Ectodermal cell (in vitro differentiated cells): ENCODE data around the gene SH3BP1.
A peak's percentile ranks its signal among the peaks of the same experiment; 100 is the strongest.
"Not testable (repeated sequence)": the region's sequence is repeated elsewhere in the genome, so short reads cannot be mapped to it uniquely, and the experiment has no call there.

Source experiments
- H3K27ac ChIP-seq: 2 replicates; pipeline ENCODE4 v1.7.0; 2013; ENCODE audit warnings: mild to moderate bottlenecking, low read depth, low read length; ENCODE audit not compliant: insufficient read depth, poor library complexity, severe bottlenecking
- H3K27me3 ChIP-seq: 2 replicates; pipeline ENCODE4 v1.7.0; 2013; ENCODE audit warnings: mild to moderate bottlenecking, low read length; ENCODE audit not compliant: insufficient read depth, control insufficient read depth, poor library complexity, severe bottlenecking
- H3K36me3 ChIP-seq: one replicate; pipeline ENCODE4 v1.7.0; 2013; ENCODE audit warnings: low read length; ENCODE audit not compliant: control insufficient read depth, insufficient read depth
- H3K4me1 ChIP-seq: one replicate; pipeline ENCODE4 v1.7.0; 2013; ENCODE audit warnings: low read length; ENCODE audit not compliant: control insufficient read depth, insufficient read depth
- H3K4me3 ChIP-seq: 2 replicates; pipeline ENCODE4 v1.7.0; 2013; ENCODE audit warnings: low read depth, low read length, control low read depth; ENCODE audit not compliant: insufficient read depth
- H3K9me3 ChIP-seq: 2 replicates; pipeline ENCODE4 v1.7.0; 2013; ENCODE audit warnings: mild to moderate bottlenecking, low read length, moderate library complexity; ENCODE audit not compliant: control insufficient read depth
- WGBS, 2 experiments: methylation state at CpG; one replicate each; pipeline ENCODE4 v1.1.7; 2013; ENCODE audit warnings: missing lambda C conversion rate in 2 of 2; 5-methylcytosine and 5-hydroxymethylcytosine counted together

The SH3BP1 gene

DNA sequence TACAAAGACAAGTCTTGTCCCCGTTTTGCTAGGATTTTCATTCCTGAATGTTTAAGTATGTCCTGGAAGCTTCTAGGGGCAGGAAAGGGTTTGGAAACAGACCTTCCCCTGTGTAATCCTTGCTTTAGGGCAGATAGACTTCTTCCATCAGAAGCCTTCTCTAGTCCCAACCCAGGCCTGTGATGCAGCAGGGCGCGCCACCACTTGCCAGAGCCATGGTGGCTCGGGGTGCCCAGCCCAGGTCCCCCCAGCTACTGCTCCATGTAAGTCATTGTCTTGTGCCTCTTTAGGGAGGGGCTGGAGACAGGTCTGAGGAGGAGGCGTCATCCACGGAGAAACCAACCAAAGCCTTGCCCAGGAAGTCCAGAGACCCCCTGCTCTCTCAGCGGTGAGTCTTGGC lies 50.9 kb downstream of the SH3BP1 start:
- WGBS, 2 experiments: 97% methylated on average over 7 of the region's 7 CpGs

DNA sequence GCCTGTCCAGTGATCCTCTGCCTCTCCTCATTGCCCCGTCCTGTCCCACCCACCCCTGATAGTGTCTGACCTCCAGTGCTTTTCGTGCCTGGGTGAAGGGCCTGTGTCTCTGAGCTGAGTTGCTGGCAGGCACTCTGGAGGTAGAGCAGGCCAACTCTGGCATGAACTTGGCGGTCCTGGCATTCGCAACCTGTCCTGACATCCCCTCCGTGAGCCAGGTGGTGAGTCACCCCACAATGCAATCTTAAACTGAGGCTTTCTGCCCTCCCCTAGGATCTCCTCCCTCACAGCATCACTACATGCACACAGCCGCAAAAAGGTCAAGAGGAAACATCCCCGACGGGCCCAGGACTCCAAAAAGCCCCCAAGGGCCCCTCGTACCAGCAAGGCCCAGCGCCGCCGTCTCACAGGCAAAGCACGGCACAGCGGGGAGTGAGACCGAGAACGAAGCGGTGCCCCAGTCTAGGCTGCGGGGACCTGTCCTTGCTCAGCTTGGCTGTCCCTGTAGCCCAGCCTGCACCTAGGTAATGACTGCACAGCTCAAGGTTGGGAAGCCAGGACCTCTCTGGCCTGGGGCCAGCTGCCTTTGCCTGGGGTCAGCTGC lies 51.5 kb downstream of the SH3BP1 start:
- Histone ChIP-seq H3K9me3 (no peaks in the 10 kb centered on the region), H3K27me3 (no peaks in the 10 kb centered on the region), H3K4me3 (no peak overlapping the region), H3K36me3 (peaks cover 17% of the 10 kb centered on the region), H3K4me1 (no peaks in the 10 kb centered on the region), H3K27ac (no peak overlapping the region)
- 95 to 97% methylated on average over 18 of the region's 18 CpGs for WGBS, 2 experiments

More for the DNA sequence above, 50.9 kb downstream of the SH3BP1 start:
- H3K4me3 ChIP-seq: no peak overlapping the region
- no peaks in the 10 kb centered on the region for H3K27me3 ChIP-seq
- H3K36me3 ChIP-seq: peaks cover 17% of the 10 kb centered on the region
- H3K27ac ChIP-seq: no peak overlapping the region
- H3K9me3 ChIP-seq: no peaks in the 10 kb centered on the region
- H3K4me1 ChIP-seq: no peaks in the 10 kb centered on the region

DNA sequence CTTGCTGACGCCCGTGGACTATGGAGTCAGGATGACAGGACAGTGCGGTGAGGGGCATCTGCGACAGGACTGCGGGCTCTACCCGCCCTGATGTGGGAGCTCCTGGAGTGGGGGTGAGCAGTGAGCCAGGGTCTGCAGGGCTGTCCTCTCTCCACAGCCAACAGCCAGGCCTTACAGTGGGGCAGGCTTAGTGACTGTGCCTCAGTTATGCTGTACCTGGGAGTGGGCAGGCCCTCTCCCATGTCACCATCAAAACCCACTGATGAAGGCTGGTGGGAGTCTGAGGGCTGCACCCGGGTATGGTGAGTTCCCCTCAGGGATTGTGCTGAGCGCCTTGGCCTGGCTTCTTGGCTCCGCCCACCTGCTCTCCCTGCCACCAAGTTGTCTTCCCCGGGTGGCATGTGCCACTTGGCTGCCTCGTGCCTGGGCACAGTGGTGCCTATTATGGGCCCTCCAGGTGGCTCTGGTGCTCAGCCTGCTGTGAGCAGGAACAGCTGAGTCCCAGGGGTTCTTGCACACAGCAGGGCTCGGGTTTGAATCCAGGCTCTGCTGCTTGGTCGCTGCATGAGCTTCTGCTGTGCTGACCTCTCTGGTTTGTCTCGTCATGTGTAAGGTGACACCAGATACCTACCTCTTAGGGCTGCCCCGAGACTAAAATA lies 53.3 kb downstream of the SH3BP1 start:
- Histone ChIP-seq H3K4me1 (no peaks in the 10 kb centered on the region), H3K36me3 (peaks cover 17% of the 10 kb centered on the region), H3K27me3 (no peaks in the 10 kb centered on the region), H3K9me3 (no peaks in the 10 kb centered on the region), H3K27ac (no peak overlapping the region), H3K4me3 (no peak overlapping the region)
- WGBS, 2 experiments: 93 to 95% methylated on average over 15 of the region's 15 CpGs

- WGBS, 2 experiments: 92 to 95% methylated on average over 7 of the region's 7 CpGs
- H3K27me3 ChIP-seq, H3K4me1 ChIP-seq, H3K27ac ChIP-seq, H3K9me3 ChIP-seq, H3K4me3 ChIP-seq: not testable (repeated sequence)
- H3K36me3 ChIP-seq: peaks cover 10% of the 10 kb centered on the region
Measured at GRCh38 chr22:37694131-37694530, 54.7 kb downstream of the SH3BP1 start.

DNA sequence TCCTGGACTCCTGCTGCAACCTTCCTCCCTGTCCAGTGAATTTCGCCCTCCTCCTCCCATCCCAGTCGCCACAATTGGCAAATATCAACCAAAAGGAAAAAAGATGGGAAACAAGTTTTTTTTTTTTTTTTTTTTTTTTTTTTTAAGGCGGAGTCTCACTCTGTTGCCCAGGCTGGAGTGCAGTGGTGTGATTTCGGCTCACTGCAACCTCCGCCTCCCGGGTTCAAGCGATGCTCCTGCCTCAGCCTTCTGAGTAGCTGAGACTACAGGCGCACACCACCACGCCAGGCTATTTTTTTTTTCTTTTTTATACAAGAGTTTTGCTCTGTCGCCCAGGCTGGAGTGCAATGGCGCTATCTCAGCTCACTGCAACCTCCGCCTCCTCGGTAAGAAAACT lies 56.8 kb downstream of the SH3BP1 start:
- peak overlapping the region; percentile 40 for H3K4me3 ChIP-seq
- H3K9me3 ChIP-seq, H3K27ac ChIP-seq, H3K27me3 ChIP-seq, H3K4me1 ChIP-seq, H3K36me3 ChIP-seq: not testable (repeated sequence)
- 40 to 49% methylated on average over 11 to 13 of the region's 13 CpGs for WGBS, 2 experiments

GRCh38 chr22:37696657-37697537 lies 57.4 kb downstream of the SH3BP1 start, which contains the start of gene TRIOBP:
TRIOBP (plus strand) TSS chr22:37697048; CDS start chr22:37701366, 4,318 bp downstream.
- H3K27ac ChIP-seq: no peak within 1 kb of the TSS
- H3K9me3 ChIP-seq: no peaks in the 10 kb centered on the region
- peak within 1 kb of the TSS; percentile 40 for H3K4me3 ChIP-seq
- H3K4me1 ChIP-seq: no peaks in the 10 kb centered on the region
- no peaks in the 10 kb centered on the region for H3K27me3 ChIP-seq
- WGBS, 2 experiments: 1% methylated on average over 39 of the region's 39 CpGs
- peaks cover 3% of the 10 kb centered on the region for H3K36me3 ChIP-seq

DNA sequence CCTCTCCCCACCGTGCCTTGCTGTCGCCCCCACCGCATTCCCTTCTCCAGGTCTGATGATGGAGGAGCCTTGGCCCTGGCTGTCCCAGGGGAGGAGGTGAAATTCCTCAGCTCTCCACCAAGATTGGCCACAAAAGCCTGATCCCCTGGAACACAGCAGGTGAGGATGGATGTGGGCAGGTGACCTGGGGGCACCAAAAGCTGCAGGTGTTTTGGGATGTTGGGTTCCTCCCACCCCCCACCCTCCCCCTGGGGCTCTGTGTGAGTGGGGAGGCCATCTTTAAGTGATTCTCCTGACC lies 58.0 kb downstream of the SH3BP1 start:
- Histone ChIP-seq H3K4me3 (peak overlapping the region; percentile 40), H3K27ac (no peak overlapping the region), H3K4me1 (no peaks in the 10 kb centered on the region), H3K27me3 (no peaks in the 10 kb centered on the region), H3K9me3 (no peaks in the 10 kb centered on the region), H3K36me3 (peaks cover 3% of the 10 kb centered on the region)
- WGBS, 2 experiments: 6% methylated on average over 3 of the region's 3 CpGs

GRCh38 chr22:37701141-37701786 lies 61.8 kb downstream of the SH3BP1 start:
- Histone ChIP-seq H3K4me1 (no peaks in the 10 kb centered on the region), H3K9me3 (no peaks in the 10 kb centered on the region), H3K27ac (no peak overlapping the region), H3K27me3 (no peaks in the 10 kb centered on the region), H3K4me3 (no peak overlapping the region), H3K36me3 (no peaks in the 10 kb centered on the region)
- 93 to 95% methylated on average over 8 of the region's 8 CpGs for WGBS, 2 experiments

DNA sequence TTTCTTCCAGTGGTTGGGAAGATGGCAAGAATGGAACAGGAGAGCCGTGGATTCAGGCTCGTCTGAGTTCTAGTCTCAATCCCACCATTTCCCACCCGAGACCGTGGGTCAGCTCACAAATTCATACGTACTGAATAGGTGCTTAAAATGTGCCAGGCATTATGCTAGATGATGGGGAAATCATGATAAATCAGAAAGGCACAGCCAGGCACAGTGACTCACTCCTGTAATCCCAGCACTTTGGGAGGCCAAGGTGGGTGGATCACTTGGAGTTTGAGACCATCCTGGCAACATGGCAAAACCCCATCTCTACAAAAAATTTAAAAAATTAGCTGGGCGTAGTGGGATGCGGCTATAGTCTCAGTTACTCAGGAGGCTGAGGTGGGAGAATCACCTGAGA lies 64.4 kb downstream of the SH3BP1 start:
- Histone ChIP-seq H3K4me1 (no peaks in the 10 kb centered on the region), H3K27ac (no peak overlapping the region), H3K4me3 (no peak overlapping the region), H3K9me3 (no peaks in the 10 kb centered on the region), H3K36me3 (no peaks in the 10 kb centered on the region), H3K27me3 (no peaks in the 10 kb centered on the region)
- WGBS, 2 experiments: 90 to 92% methylated on average over 7 of the region's 7 CpGs

DNA sequence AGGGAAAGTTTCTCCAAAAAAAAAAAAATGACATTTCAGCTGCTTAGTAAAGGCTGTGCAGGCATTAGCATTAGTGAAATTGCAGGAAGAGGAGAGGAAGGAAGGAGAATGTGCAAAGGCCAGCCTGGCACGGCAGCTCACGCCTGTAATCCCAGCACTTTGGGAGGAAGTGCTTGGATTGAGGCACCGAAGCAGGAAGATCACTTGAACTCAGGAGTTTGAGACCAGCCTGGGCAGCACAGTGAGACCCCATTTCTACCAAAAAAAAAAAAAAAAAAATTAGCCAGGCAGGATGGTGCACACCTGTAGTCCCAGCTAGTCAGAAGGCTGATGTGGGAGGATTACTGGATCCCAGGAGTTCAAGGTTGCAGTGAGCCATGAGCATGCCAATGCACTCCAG lies 65.2 kb downstream of the SH3BP1 start:
- H3K27me3 ChIP-seq: no peaks in the 10 kb centered on the region
- H3K27ac ChIP-seq: no peak overlapping the region
- WGBS, 2 experiments: 91 to 96% methylated on average over 3 of the region's 3 CpGs
- no peaks in the 10 kb centered on the region for H3K9me3 ChIP-seq
- H3K36me3 ChIP-seq: no peaks in the 10 kb centered on the region
- H3K4me3 ChIP-seq: no peak overlapping the region
- H3K4me1 ChIP-seq: no peaks in the 10 kb centered on the region
